T1000 (cell line): ENCODE measurements around the gene HYAL1.
A peak's percentile ranks its signal among the peaks of the same experiment; 100 is the strongest.
"Not testable (repeated sequence)": the region's sequence is repeated elsewhere in the genome, so short reads cannot be mapped to it uniquely, and the experiment has no call there.

ENCODE experiments used
- DNase-seq: peaks from one replicate; lab custom pipeline; 2025; ENCODE audit warnings: mixed read lengths; lab: John Stamatoyannopoulos, UW

HYAL1 gene

GRCh38 chr3:50294089-50294488, 9.3 kb downstream of the HYAL1 start:
- no peak for DNase-seq

DNA sequence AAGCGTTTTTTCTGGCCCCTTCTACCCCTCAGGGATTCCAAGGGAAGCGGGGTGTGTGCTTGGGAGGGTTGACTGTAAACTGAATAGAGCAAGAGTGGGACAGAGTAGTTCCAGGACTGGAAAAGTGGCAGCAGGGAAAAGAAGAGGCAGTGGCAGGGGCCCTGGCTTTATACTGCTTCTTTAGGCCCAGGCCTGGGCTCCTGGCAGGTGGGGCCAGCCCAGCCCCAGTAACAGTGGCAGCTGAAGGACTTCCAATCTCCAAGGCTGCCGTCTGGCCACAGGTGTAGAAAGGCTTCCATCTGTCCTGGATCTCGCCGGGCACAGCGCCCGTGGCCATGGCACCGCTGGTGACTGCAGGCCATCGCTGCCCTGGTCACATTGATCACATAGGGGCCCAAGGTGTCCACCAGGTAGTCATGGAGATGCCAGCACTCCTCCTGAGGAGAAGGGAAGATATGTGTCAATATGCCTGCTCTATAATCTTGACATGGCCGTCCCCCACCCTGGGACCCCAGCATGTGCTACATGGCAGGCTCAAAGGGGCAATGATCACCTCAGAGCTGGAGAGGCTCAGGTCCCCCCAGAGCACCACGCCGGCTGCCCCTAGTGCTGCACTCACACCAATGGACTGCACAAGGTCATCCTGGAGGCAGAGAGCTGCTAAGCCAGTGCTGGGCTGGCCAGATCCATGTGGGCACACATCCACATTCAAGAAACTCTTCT, 10.1 kb downstream of the HYAL1 start:
- no peak for DNase-seq

DNA sequence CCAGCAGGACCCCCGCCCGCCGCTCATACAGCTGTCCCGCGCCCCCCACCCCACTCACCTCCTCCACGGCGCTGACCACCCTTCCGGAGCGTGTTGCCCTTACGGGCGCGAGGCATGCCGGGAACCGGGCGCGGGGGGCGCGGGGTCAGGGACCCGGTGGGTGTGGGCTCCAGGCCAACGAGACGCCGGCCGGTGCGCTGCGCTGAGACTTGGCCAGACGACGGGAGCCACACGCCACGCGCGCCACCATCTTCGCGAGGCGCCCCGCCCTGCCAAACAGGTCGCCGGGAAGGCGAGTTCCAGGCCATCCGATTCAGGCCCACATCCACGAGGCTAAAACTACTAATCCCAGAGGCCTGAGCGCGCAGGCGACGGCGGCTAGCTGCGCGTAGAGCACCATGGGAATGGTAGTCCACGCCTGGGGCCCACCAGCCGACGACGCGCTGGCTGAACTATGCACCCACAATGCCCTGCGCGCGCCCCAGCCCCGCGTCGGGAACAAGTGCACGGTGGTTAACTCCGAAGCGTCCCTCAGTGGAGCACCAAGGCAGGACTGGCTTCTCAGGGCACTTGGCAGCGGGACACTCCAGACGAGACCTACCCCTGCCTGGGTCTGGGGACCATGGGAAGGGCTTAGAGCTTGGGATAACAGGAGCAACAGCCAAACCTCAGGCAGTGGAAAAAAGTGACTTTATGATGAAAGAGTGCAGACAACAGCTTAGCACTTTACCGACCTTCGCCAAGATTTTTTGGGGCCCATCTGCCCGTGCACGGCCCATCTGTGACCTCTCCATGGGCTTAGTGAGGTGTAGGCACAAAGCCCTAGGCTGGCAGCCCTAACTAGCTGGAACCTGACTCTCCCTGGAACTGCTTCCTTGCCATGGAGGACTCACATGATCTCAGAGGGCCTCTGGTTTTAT, 11.0 kb downstream of the HYAL1 start, which contains the start of gene IFRD2:
Gene IFRD2 (minus strand): TSS at position 271 of the 920 bp plus-strand sequence. CDS start 155 bp downstream, at position 116.
- peak; percentile 97 for DNase-seq

DNA sequence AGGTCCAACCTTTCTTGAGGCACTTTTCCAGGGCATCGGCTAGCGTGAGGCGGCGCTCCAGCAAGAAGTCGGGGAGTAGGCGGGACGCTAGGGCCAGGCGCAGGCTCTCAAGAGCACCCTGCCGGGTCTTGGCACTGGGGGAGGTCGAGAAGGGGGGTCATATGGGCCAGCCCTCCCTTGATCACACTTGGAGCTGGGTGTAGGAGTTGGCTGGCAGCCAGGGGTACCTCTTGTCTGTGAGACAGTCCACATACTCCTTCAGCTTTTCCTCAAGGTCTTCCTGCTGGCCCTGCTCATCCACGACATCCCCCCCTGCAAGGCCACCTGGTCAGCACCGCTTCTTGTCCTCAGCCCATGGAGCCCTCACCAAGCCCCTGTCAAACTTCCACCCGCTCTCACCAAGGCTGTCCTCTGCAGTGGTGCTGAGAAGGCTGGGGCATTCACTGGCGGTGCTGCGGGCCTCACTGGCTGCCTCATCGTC, 13.2 kb downstream of the HYAL1 start:
- DNase-seq: no peak

- no peak for DNase-seq
These were observed 14.2 kb downstream of the HYAL1 start for GRCh38 chr3:50289130-50289529.

GRCh38 chr3:50288387-50289007, 14.9 kb downstream of the HYAL1 start:
- no peak for DNase-seq

DNA sequence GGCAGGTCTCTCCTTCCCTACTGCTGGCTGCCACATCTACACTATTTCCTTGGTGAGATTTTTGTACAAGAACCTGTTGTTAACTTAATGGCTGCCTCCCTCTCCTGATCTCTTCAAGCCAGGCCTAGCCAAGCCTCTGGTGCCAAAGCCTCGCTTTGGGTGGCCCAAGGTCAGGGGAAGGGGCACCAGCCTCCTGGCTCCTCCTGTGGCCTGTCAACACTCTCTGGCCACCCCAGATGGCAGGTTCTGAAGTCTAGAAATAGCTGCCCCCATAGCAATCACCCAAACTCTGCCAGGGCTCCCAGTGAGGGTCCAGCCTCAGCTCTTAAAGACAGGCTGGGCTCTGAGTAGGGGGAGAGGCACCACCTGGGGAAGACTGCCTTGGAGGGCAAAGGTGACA, 16.1 kb downstream of the HYAL1 start:
- DNase-seq: no peak

DNA sequence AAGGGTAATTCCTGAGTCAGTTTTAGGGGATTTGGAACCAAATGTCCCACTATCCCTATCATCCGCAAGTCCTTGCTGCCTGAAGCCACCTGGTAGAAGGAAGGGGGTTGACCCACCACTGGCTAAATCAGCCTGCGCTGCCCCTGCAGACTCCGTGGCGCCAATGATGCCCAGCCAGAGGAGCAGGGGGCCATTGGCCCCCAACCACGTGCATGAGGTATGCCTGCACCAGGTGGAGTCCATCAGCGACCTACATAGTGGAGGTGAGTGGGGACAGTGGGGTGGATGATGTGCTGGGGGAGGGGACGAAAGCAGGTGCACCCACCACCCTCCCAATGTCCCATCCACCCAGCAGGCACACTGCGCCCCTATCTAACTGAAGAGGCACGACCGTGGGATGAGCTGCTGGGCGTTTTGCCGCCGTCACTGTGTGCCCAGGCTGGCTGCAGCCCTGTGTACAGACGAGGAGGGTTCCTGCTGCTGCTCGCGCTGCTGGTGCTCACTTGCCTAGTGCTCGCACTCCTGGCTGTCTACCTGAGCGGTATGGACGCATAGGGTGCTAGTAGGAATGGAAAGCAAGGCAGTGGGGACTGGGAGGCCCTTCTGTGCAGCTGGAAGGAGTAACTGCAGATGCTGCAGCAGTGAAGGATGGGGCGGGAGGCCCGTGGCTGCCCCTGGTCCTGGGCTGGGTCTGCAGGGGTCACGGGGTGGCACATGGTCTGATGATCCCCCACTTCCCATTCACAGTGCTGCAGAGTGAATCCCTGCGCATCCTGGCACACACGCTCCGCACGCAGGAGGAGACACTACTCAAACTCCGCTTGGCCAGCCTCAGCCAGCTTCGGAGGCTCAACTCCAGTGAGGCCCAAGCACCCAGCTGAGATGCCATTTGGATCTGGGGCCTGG, 16.8 kb downstream of the HYAL1 start:
- no peak for DNase-seq

- DNase-seq: not testable (repeated sequence)
These were observed 19.3 kb downstream of the HYAL1 start for GRCh38 chr3:50284121-50284520.

- DNase-seq: no peak
These were observed 23.9 kb downstream of the HYAL1 start for GRCh38 chr3:50279255-50280016.

GRCh38 chr3:50278880-50279224, 24.5 kb downstream of the HYAL1 start, which contains the start of gene LSMEM2:
TSS of gene LSMEM2 (plus strand) at chr3:50279087. CDS start at chr3:50279114, 27 bp downstream.
- DNase-seq: no peak

DNA sequence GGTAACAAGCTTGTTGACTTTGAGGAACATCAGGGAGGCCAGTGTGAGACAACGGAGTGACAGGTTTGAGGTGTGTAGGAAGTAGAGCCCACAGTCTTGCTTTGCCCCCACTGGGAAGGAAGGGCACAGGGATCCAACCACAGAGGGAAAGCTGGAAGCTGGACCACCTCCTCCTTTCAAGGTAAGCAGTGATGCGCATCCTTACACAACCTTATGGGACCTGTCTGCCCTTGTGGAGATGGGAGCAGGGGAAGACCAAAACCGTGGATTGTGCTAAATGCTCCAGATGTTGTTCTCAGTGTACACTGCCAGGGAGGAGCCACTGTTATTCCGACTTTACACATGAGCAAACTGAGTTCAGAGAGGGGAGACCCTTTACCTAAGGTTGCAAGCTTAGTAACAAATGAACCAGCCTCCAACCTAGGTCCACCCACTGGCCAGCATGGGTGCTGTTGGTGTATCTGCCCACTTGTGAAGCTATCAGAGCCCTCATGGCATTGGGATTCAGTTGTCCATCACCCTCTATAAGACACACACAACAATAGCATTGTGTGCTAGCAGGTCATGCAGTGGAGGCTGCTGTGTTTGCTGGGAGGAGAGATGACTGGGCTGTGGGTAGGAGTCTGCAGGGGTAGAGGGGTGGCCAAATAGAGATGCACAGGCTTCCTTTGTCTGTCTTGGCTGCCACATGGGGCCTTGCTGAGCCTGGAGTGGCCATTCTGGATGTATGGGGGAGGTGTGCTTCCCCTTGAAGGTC, 25.1 kb downstream of the HYAL1 start:
- DNase-seq: no peak

- no peak for DNase-seq
These were observed 26.6 kb downstream of the HYAL1 start for GRCh38 chr3:50276762-50277101.

DNA sequence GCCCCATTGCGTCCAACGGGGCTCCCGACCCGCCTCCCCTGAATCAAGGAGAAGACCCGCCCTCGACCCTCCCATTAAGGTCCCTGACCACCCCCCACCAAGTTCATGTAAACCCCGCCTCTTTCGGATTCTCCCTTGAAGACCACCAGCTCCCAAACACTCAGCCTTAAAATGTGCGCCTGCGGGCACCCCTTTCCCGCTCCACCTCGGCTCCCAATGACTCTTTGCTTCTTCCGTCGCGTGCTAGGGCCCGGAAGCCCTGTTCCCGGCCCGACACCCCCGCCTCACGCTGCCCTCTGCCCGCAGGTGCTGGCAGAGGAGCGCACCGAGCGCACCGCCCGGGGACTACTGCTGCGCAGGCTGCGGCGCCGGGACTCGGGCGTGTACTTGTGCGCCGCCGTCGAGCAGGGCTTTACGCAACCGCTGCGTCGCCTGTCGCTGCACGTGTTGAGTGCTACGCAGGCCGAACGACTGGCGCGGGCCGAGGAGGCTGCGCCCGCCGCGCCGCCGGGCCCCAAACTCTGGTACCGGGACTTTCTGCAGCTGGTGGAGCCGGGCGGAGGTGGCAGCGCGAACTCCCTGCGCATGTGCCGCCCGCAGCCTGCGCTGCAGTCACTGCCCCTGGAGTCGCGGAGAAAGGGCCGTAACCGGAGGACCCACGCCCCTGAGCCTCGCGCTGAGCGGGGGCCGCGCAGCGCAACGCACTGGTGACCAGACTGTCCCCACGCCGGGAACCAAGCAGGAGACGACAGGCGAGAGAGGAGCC, 27.2 kb downstream of the HYAL1 start:
- no peak for DNase-seq

DNA sequence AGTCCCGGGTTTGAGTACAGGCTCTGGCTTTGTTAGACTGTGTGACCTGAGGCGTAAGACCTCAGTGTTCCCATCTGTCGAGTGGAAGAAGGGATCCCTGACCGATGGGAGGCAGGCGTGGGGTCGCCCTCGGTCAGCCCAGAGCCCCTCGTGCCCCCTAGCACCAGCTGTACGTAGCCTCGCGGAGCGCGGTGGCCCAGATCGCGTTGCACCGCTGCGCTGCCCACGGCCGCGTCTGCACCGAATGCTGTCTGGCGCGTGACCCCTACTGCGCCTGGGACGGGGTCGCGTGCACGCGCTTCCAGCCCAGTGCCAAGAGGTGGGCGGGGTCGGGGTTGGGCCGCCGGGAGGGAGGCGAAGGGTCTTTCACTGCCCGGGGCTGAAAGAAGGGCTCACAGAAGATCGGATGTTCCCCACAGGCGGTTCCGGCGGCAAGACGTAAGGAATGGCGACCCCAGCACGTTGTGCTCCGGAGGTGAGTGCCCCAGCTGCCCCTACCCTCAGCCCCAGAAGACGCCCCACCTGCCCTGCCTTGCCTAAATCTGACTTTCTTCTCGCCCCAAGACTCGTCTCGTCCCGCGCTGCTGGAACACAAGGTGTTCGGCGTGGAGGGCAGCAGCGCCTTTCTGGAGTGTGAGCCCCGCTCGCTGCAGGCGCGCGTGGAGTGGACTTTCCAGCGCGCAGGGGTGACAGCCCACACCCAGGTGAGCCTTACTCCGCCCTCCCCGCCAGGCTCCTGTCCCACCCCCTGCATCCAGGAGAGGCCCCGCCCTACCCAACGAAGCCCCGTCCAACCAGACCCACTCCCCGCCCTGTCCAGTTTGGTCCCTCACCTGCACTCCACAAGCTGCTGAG, 28.0 kb downstream of the HYAL1 start:
- no peak for DNase-seq

DNA sequence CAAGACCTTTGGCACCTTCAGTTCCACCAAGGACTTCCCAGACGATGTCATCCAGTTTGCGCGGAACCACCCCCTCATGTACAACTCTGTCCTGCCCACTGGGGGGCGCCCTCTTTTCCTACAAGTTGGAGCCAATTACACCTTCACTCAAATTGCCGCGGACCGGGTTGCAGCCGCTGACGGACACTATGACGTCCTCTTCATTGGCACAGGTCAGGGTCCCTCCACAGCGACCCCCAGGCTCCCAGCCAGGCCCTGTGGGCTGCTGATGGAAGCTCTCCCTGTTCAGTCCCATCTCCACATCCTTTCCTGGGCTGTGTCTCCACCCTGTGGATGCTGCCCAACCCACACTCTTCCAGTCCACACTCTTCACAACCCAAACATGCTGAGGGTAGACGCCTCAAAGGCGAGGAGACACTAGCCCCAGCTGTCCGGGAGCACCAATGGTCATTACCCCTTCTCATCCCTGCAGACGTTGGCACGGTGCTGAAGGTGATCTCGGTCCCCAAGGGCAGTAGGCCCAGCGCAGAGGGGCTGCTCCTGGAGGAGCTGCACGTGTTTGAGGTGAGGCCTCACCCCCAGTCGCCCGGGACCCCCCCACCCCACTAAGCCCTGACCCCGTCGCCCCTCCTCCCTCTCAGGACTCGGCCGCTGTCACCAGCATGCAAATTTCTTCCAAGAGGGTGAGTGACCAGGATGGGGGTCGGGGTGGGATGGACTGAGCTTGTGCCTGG, 28.8 kb downstream of the HYAL1 start:
- peak; percentile 45 for DNase-seq

DNA sequence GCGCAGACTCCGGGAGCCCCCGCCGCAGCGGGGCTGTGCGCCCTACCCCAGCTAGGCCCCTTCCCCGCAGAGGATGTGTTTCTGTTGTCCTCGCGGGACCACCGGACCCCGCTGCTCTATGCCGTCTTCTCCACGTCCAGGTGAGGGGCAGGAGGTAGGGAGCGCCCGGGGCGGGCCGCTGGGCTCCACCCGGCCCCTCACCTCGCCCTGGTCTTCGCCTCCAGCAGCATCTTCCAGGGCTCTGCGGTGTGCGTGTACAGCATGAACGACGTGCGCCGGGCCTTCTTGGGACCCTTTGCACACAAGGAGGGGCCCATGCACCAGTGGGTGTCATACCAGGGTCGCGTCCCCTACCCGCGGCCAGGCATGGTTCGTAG, 29.7 kb downstream of the HYAL1 start:
- no peak for DNase-seq
